HEK293 (cell line): ENCODE data around the gene PARP3.

ENCODE experiments used
- EGR2 ChIP-seq: fragments of 450-650 bp; formaldehyde crosslinking; IDR thresholded peaks from 2 replicates; pipeline ENCODE4 v1.5.1; 2016; ENCODE audit warnings: low read depth, missing biosample characterization, missing genetic modification characterization
- KLF9 ChIP-seq: fragments of 450-650 bp; formaldehyde crosslinking; IDR thresholded peaks from 2 replicates; pipeline ENCODE4 v1.5.1; 2016; ENCODE audit warnings: missing biosample characterization, missing genetic modification characterization, low read depth
- TRIM28 ChIP-seq: IDR thresholded peaks from 2 replicates; pipeline ENCODE4 v1.6.1; 2011; ENCODE audit warnings: low read length, control low read depth, borderline replicate concordance
- ZBTB1 ChIP-seq: fragments of 450-650 bp; formaldehyde crosslinking; IDR thresholded peaks from 2 replicates; pipeline ENCODE4 v1.5.1; 2016; ENCODE audit warnings: missing biosample characterization, missing genetic modification characterization
- ZNF24 ChIP-seq: fragments of 450-650 bp; formaldehyde crosslinking; IDR thresholded peaks from 2 replicates; pipeline ENCODE4 v1.5.1; 2016; ENCODE audit warnings: missing biosample characterization, missing genetic modification characterization
- TF ChIP-seq, protein P1 (sequence below): fragments of 450-650 bp; formaldehyde crosslinking; IDR thresholded peaks from 2 replicates; pipeline ENCODE4 v1.5.1; 2016; ENCODE audit warnings: missing biosample characterization, missing genetic modification characterization
- TF ChIP-seq, protein P2 (sequence below): fragments of 450-650 bp; formaldehyde crosslinking; IDR thresholded peaks from 2 replicates; pipeline ENCODE4 v1.5.1; 2016; ENCODE audit warnings: missing biosample characterization, missing genetic modification characterization
- TF ChIP-seq, protein P3 (sequence below): fragments of 450-650 bp; formaldehyde crosslinking; IDR thresholded peaks from 2 replicates; pipeline ENCODE4 v1.5.1; 2017; ENCODE audit warnings: missing biosample characterization, missing genetic modification characterization
- TF ChIP-seq, protein P4 (sequence below): fragments of 450-650 bp; formaldehyde crosslinking; IDR thresholded peaks from 2 replicates; pipeline ENCODE4 v1.5.1; 2016; ENCODE audit warnings: missing biosample characterization, missing genetic modification characterization, borderline replicate concordance
- TF ChIP-seq, protein P5 (sequence below): fragments of 450-650 bp; formaldehyde crosslinking; IDR thresholded peaks from 2 replicates; pipeline ENCODE4 v1.5.1; 2016; ENCODE audit warnings: missing biosample characterization, missing genetic modification characterization
- TF ChIP-seq, protein P6 (sequence below): IDR thresholded peaks from 2 replicates; pipeline ENCODE4 v1.6.1; 2011; ENCODE audit warnings: mild to moderate bottlenecking, low read depth, low read length, borderline replicate concordance

DNA sequence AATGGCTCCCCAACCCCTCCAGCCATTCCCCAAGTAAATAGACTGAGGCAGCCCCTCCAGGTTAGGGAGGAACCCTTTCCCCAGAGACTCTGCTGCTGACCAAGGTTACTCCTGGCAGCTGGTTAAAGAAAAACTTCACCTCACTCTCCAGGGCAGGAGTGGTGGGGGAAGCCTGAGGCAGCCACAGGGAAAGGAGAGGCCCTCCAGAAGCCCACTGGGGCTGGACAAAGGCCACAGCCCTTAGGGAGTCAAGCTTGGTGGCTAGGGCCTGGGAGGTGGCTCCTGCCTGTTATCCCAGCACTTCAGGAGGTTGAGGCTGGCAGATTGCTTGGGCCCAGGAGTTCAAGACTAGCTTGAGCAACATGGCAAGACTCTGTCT, 42.1 kb downstream of the PARP3 start:
- TF ChIP-seq TRIM28: no peak
- TF ChIP-seq, protein P1, sequence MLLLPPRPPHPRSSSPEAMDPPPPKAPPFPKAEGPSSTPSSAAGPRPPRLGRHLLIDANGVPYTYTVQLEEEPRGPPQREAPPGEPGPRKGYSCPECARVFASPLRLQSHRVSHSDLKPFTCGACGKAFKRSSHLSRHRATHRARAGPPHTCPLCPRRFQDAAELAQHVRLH: no peak
- TF ChIP-seq, protein P2, sequence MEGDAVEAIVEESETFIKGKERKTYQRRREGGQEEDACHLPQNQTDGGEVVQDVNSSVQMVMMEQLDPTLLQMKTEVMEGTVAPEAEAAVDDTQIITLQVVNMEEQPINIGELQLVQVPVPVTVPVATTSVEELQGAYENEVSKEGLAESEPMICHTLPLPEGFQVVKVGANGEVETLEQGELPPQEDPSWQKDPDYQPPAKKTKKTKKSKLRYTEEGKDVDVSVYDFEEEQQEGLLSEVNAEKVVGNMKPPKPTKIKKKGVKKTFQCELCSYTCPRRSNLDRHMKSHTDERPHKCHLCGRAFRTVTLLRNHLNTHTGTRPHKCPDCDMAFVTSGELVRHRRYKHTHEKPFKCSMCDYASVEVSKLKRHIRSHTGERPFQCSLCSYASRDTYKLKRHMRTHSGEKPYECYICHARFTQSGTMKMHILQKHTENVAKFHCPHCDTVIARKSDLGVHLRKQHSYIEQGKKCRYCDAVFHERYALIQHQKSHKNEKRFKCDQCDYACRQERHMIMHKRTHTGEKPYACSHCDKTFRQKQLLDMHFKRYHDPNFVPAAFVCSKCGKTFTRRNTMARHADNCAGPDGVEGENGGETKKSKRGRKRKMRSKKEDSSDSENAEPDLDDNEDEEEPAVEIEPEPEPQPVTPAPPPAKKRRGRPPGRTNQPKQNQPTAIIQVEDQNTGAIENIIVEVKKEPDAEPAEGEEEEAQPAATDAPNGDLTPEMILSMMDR: no peak
- TF ChIP-seq KLF9 (tag by site-specific recombination): no peak
- TF ChIP-seq, protein P3, sequence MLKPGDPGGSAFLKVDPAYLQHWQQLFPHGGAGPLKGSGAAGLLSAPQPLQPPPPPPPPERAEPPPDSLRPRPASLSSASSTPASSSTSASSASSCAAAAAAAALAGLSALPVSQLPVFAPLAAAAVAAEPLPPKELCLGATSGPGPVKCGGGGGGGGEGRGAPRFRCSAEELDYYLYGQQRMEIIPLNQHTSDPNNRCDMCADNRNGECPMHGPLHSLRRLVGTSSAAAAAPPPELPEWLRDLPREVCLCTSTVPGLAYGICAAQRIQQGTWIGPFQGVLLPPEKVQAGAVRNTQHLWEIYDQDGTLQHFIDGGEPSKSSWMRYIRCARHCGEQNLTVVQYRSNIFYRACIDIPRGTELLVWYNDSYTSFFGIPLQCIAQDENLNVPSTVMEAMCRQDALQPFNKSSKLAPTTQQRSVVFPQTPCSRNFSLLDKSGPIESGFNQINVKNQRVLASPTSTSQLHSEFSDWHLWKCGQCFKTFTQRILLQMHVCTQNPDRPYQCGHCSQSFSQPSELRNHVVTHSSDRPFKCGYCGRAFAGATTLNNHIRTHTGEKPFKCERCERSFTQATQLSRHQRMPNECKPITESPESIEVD (tag by site-specific recombination): no peak
- TF ChIP-seq ZNF24 (tag by site-specific recombination): no peak
- TF ChIP-seq, protein P4, sequence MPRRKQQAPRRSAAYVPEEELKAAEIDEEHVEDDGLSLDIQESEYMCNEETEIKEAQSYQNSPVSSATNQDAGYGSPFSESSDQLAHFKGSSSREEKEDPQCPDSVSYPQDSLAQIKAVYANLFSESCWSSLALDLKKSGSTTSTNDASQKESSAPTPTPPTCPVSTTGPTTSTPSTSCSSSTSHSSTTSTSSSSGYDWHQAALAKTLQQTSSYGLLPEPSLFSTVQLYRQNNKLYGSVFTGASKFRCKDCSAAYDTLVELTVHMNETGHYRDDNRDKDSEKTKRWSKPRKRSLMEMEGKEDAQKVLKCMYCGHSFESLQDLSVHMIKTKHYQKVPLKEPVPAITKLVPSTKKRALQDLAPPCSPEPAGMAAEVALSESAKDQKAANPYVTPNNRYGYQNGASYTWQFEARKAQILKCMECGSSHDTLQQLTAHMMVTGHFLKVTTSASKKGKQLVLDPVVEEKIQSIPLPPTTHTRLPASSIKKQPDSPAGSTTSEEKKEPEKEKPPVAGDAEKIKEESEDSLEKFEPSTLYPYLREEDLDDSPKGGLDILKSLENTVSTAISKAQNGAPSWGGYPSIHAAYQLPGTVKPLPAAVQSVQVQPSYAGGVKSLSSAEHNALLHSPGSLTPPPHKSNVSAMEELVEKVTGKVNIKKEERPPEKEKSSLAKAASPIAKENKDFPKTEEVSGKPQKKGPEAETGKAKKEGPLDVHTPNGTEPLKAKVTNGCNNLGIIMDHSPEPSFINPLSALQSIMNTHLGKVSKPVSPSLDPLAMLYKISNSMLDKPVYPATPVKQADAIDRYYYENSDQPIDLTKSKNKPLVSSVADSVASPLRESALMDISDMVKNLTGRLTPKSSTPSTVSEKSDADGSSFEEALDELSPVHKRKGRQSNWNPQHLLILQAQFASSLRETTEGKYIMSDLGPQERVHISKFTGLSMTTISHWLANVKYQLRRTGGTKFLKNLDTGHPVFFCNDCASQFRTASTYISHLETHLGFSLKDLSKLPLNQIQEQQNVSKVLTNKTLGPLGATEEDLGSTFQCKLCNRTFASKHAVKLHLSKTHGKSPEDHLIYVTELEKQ (tag by site-specific recombination): no peak
- TF ChIP-seq EGR2: no peak
- TF ChIP-seq, protein P5, sequence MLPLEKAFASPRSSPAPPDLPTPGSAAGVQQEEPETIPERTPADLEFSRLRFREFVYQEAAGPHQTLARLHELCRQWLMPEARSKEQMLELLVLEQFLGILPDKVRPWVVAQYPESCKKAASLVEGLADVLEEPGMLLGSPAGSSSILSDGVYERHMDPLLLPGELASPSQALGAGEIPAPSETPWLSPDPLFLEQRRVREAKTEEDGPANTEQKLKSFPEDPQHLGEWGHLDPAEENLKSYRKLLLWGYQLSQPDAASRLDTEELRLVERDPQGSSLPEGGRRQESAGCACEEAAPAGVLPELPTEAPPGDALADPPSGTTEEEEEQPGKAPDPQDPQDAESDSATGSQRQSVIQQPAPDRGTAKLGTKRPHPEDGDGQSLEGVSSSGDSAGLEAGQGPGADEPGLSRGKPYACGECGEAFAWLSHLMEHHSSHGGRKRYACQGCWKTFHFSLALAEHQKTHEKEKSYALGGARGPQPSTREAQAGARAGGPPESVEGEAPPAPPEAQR (tag by site-specific recombination): no peak
- no peak for TF ChIP-seq ZBTB1 (tag by site-specific recombination)
- TF ChIP-seq, protein P6, sequence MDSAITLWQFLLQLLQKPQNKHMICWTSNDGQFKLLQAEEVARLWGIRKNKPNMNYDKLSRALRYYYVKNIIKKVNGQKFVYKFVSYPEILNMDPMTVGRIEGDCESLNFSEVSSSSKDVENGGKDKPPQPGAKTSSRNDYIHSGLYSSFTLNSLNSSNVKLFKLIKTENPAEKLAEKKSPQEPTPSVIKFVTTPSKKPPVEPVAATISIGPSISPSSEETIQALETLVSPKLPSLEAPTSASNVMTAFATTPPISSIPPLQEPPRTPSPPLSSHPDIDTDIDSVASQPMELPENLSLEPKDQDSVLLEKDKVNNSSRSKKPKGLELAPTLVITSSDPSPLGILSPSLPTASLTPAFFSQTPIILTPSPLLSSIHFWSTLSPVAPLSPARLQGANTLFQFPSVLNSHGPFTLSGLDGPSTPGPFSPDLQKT: no peak
